ENCODE data around the gene IPPK.
"Not testable (repeated sequence)": the region's sequence is repeated elsewhere in the genome, so short reads cannot be mapped to it uniquely, and the experiment has no call there.

The IPPK gene

DNA sequence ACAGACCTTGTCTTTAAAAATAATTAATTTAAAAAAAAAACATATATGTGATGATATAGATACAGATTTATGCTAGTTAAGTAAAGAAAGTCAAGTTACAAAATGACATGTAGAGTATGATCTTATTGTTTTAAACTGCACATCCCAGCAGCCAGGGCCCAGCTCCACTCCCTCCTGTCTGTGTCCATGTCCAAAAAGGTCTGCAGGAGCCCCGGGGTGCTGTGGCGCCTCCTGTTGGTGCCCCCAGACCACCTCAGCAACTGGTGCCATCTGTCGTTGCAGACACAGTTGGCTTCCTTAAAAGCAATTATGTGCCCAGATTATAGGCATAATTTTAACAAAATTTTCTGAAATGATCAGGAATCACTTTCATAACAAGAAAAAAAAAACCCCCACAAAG is 33.3 kb downstream of the IPPK start:
- no peak for DNase-seq

DNA sequence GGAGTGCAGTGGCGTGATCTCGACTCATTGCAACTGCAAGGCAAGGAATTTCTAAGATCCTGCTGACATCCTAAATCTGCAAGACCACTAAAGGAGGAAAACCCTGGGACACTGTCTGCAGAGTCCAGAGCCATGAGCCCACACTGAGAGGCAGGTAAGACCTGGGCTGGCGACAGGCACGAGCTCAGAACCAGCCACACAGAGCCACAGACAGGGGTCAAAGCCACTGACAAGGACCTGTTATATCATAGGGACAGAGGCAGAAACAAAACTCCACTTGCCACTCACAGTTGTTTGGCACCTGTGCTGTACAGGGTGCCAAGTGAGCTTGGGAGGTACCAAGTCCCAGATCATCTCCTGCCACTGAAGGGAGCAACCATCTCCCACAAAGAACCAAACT is 34.2 kb downstream of the IPPK start:
- no peak for DNase-seq

DNA sequence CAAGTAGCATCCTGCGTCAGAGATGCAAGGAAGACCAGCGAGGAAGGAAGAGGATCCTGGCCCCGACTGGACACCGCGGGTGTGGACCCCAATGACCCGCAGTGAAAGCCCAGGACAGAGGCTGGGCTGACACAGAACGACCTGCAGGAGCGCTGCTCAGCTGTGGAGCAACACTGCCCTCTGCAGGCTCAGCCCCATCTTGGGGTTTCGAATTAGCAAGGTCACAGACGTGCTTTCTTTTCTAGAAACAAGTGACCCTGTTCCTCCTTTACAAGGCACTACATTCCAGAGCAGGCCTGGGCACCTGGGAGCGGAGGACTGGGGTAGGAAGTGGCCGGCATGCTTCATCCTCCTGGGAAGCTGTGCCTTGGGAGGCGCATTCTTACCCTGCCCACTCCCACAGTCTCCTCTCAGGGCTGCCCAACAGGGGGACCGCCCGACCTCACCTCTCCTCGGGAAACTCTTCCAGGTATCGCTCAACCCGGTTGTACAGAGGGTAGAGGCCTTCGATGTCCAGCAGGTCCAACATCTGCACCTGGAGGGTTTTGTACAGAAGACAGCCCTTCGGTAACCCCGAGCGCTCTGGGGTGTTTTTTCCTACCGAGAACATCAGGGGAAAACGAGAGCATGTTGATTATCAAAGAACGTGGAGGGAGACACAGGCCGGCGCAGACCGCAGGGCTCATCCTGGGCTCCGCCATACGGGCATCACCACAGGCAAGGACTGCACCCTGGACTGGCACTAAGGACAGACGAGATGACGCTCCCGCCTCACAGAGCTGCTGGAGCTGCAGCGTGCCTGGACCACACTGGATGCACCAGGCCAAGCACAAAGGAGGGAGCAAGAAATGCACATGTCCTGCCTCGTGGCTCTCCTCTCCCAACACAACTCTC is 35.0 kb downstream of the IPPK start:
- DNase-seq: no peak

DNA sequence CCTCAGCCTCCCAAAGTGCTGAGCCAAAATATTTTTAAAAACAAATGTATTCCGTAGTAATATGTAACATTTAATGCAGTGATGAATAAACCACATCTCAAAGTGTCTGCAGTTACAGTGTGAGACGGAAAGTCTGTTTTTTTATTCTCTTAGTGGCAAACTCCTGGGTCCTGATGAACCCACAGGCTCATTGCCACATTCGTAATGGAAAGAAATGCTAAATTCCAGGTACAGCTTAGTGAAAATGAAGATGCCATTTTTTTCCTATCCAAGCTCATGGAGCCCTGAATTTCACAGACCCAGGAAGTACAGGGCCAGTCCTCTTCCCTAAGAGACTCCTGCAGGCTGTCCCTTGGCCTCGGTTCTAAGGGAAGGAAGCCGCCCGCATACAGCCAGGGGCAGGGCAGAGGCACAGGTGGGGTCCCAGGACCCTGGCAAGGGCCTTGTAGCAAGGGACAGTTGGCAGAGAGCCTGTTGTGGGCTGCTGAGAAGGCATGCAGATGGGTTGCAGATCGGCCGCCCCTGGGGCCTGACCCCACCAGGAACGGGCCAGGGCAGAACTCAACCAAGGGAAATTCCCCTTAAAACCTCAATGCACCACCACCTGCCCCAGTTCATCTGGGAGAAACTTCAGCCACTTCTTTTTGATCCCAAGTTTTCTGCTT is 36.2 kb downstream of the IPPK start:
- DNase-seq: no peak

DNA sequence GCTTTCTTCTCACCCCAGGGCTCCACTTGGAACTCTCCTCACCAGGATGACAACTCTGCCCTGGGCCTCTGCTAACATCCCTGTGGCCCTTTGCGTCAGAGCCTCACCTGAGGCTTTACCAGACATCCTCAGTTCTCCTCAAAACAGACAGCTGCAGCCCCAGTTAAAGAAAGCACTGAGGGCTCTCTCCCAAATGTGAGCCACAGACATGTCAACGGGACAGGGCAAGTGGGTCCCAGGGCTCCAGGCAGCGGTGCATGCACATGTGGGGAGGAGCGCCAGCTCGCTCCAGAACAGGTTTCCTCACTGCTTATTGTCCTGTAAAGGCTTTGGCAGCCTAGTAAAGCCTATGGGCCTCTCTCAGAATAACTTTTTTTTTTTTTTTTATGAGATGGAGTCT is 37.3 kb downstream of the IPPK start:
- no peak for DNase-seq

DNA sequence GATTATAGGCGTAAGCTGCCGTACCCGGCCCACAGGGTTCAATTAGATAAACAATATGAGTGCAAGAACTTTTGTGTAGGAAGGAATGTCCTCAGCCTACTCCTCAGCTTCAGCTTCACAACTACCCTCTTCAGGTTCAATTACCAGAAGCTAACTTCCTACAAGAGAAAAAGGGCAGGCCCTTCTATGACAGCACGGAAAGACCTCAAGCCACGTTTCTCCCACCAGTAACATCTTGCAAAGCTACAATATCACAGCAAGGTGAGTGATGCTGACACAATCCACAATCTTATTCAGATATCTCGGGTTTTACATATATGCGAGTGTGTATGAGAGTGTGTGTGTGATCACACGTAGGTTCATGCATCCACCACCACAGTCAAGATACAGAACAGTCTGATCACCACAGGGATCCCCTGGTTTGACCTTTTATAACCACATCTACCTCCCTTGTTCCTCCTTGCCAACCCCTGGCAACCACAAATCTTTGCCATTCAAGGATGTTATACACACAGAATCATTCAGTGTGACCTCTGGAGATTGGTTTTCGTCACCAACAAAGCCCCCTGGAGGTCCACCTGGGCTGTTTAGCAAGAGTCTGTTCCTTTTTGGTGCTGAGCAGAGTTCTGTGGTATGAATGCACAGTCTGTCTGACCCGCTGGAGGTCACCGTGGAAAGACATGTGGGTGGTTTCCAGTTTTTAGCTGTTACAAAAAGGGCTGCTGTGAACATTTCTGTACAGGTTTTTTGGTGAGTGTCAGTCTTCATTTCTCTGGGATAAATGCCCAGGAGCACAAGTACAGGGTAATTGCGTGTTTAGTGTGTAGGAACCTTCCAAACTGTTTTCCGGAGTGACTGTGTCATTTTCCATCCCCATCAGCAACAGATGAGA is 38.2 kb downstream of the IPPK start:
- DNase-seq: no peak

DNA sequence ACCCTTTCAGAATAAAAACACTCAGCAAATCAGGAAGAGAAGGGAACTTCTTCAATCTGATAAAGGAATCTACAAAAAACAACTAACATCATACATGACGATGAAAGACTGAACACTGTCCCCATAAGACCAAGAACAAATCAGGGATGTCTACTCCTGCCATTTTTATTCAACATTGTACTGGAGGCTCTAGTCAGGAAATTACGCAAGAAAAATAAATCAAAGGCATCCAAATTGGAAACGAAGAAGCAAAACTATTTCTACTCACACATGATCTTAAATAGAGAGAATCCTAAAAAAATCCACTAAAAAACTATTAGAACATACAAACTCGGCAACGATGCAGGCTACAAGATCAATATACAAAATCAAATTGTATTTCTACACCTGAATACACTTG is 42.3 kb downstream of the IPPK start:
- DNase-seq: no peak

DNA sequence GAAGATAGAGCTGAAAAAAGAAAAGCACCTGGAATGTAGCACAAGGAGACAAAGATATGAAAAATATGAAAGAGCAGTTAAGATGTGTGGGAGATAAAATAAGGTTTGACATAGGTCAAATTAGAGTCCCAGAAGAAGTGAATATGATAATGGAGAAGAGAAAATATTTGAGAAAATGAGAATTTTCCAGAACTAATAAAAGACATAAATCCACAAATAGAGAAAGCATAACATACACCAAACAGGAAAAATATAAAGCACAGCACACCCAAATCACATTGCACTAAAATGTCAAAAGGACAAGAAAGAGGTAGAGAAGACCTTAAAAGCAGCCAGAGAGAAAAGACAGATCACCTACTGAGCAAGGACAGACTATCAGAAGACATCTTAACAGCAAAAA is 43.4 kb downstream of the IPPK start:
- DNase-seq: no peak

DNA sequence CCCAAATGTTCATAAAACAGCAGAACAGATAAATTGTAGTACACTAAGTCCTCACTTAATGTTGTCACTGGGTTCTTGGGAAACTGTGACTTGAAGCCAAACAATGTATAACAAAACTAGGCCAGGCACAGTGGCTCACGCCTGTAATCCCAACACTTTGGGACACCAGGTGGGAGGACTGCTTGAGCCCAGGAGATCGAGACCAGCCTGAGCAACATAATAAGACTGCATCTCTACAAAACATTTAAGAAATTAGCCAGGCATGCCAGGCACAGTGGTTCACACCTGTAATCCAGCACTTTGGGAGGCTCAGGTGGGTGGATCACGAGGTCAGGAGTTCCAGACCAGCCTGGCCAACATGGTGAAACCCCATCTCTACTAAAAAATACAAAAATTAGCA is 46.0 kb downstream of the IPPK start:
- not testable (repeated sequence) for DNase-seq

DNA sequence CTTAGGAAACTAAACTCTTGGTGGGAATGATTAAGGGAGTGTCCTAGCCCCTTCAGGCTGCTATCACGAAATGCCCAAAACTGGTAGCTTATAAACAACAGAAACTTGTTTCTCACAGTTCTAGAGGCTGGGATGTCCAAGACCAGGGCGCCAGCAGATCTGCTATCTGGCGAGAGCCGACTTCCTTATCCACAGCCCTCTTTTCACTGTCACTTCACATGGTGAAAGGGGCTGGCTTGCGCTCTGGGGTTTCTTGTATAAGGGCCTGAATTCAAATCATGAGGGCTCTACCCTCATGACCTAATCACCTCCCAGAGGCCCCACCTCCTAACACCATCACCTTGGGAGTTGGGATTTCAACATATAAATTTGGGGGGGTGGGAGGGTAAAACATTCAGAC is 49.1 kb downstream of the IPPK start:
- DNase-seq: no peak

DNA sequence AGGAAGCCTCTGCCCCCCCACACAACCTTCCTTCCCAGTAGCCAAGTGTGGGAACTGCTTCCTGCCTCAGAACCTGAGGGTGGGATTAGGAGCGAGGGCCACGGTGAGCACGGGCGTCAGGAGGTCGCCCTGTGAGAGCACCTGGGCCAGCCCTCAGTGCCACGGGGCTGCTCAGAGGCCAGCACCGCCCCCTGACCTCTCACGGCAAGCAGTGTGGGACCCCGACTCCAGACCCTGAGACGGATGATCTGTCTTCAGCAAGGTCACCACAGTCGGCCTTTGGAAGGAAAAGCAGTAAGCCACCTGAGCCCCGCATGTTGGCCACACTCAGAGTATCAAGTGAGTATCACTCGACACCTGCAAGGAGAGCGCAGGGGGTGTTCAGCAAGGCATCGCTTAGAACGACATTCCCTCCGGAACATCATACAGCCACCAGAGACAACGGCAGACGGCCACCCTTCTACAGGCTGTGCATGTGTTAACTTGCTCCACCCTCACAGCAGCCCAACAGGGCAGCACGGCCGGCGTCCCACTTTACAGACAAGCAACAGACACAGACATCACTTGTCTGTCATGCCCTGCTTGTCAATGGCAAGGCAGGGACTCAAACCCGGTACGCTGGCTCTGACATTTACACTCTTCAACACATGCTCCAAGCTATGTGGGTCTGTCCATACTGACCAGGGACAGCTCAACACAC is 50.2 kb downstream of the IPPK start:
- DNase-seq: no peak

DNA sequence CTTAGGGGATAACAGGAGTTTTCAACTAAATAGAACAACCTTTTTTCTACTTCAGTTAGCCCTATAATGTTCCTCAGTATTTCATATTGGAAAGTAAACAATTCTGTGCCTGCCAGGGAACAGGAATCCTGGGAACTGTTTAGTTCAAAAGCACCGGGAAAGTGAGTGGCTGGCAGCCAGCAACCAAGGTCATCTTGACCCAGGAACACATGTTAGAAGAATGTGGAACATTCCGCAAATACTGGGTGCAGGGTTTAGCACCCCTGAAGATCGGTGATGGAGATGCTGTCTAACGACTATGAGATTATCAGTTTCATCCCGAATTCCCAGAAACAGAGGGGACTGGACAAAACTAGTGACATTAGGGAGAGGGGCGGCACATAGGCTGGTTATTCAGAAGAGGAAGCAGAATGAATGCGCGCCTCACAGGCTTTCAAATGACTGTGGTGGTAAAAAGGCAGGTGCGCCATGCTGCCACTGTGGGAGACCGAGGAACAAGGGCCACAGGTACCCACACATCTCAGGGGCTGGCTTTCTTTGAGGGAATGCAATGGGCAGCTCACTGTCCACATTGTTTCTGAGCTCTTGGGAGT is 51.2 kb downstream of the IPPK start:
- no peak for DNase-seq

DNA sequence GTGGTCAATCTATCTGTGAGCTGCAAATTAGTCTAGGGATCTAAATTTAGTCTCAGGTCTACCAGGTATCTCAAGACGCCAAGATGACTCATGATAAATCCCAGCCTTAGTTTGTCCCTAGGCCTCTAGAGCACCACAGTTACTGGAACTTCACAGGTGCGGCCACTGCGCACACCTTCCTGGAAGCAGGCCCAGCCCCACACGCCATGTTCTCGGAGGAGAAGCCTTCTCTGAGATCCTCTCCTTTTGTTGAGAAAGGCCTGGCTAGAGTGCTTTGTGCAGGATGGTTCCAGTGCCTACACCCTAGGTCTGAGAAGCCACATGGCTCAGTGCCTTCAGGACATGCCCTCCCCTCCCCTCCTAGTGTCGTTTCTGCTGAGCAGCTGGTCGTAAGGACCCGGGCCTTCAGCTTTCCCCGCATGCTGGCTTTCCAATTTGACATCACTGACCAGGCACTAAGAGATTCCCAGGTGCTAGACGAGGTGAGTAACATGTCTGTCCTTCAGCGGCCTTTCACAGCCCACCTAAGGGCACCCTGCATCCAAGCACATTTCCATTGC is 51.9 kb downstream of the IPPK start:
- no peak for DNase-seq

DNA sequence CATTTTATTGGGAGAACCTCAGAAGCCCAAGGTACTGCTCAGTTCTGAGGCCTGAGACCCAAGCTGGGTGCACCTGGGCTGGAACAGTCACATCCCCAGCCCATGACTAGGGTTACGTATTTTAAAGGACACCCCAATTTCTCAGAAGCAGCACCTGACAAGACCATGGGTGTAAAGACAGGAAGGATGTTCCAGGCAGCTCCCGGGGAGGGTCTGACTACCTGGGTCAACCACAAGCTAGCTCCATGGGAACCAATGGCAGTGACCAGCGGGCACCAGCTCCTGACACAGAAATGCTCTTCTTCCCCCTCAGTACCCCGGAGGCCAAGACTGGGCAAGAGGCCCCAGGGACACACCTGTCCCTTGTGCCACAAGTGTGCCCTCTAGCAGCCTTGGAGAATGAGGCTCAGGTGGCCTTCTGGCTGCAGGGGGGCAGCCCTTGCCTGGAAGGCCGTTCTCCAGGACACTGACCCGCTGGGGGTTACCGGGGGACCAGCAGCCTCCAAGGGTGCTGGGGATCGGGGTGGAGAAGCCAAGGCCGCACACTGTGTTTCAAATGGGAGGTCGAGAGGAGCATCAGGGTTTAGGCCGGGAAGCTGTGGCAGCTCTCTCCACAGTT is 52.6 kb downstream of the IPPK start:
- no peak for DNase-seq

DNA sequence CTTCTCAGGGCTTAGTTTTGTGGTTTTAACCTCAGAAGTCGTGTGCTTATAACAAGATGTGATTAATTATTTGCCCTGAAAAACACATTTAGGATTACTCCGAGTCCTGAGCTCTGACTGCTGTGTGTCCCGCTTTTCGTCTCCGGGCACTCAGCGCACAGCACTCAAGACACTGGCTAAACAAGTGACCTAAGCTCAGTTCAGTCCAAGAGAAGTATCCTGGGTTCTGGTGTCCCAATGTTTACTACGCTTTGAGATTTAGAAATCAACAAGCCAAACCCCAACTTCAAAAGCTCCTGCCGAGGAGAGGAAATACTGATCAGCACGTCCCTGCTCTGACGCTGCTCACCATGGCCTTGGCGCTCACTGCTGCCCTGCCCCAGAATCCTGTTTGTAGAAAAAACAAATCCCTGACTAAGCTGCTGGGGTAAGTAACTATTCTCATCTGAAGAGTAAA is 53.2 kb downstream of the IPPK start:
- no peak for DNase-seq

DNA sequence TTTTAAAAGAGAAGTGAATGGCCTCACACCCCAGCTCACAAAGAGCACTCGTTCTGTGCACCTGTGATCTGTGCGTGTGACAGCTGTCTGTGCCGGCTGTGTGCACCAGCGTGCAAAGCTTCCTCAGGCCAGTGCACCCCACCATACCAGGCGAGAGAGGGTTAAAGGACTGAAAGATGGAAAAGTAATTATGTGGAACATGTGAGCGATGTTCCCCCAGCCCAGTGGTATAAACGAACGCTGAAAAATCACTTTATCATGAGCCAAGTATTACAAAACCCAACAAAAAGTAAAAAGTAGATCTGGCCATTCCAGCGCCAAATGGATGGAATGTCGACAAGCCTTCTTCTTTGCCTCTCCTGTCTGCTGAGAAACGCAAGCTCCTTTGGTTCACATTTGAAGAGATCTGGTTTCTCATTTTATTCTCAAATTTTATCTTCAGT is 53.7 kb downstream of the IPPK start:
- no peak for DNase-seq

DNA sequence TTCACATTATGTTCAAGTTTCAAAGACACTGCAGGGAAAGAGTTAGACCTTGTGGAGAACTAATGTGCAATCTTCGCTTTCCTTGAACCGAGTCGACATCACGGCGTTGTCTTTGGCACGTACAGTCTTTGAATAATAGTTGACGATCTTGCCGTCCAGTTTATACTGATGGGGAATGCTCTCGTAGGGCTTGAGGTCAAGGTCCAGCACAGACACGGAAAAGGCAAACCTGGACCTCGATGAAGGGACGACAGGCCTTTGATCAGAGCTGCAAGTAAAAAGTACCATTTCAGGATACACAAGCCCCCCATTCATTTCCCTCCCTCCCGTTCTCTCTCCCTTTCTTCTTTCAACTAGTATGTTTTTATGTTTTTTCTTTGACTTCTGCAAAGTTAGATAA is 54.1 kb downstream of the IPPK start:
- DNase-seq: no peak

DNA sequence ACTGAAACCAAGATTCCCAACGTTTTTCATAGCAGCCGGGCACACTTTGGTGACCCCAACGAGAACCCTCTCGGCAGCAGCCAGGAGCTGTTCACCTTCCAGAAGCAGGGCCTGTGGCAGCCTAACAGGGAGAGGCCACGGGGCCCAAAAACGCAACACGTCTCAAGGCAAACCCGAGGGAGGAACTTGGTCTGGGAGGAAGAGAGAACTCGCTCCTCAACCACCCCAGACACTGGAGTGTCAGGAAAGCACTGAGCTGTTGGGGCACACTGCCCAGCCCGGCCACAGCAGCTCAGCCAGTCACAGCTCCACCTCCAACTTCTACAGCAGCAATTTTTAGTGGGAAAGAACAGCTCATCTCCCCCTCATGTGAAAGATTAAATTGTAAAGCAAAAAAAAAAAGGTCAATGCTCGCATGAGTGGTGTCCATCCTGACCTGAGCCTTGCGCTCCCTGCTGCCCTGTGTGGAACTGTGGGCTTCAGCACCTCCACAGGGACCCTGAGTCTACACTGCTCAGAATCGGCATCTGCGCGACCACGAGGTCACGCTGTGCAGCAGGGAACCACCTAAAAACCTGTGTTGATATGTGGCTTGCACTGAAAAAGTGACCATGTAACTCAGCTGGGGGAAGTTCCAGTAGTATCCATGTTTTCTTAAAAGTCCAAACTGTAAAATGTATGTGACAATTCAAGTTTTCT is 55.0 kb downstream of the IPPK start:
- DNase-seq: no peak

DNA sequence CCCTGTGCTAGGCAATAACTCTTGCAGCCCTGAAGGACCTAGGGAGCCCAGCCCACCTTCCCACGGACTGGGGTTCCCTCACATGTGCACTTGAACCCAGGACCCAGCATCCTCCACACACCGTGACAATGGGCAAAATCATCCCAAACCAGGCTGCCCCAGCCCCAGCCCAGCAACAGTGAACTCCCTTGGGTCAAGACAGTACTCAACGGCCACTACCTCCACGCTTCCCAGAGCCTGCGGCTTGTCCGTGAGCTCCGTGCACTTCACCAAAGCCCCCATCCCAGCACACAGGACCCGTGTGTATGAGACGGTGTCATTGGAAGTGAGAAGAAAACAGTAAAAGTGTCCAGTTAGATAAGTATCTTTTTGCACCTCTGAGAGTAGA is 55.8 kb downstream of the IPPK start:
- DNase-seq: no peak

DNA sequence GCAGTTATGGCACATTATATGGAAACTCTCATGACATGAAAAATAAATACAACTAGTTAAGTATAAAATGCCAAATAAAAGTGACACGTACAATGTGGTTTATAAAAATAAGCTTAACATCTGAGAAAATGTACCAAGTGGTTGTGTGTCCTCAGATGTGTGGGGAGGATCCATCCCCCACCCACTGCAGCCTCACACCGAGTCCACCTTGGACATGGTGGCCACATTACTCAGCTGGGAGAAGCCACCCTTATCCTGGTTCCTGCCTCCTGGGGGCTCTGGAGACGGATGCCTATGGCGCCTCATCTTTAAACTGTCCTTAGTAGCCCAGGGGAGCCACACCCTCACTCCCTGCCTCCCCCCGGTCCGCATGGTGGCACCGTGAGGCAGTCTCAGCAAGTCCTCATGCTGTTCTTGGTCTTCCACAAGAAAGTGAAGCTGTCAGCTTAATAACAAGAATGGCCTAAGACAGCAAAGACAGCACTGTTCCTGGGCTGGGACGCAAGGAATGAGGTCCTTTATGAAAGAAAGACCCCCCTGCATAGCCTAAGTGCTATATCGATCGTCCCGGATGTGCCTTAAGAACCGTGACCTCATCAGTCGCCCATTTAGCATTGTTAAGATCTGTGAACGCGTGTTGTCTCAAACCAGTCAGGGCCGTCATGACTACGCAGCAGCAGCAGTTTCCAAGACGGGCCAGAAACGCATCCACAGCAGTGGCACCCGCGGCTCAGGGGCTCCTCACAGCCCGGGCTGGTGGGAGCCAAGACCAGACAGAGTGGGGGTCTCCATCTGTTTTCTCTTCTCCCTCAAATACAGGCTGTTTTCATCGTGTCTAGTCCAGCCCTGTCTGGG is 56.4 kb downstream of the IPPK start:
- DNase-seq: no peak
